GM12892 (cell line): Measurements from ENCODE around the gene CNGB1.

Experiments
- POLR2A ChIP-seq: IDR thresholded peaks from 2 replicates; pipeline ENCODE4 v1.6.1; 2011; ENCODE audit warnings: low read depth, low read length, control low read depth
- POLR2AphosphoS5 ChIP-seq: IDR thresholded peaks from 2 replicates; pipeline ENCODE4 v1.6.1; 2011; ENCODE audit warnings: low read depth, low read length, control low read depth
- TAF1 ChIP-seq: IDR thresholded peaks from 2 replicates; pipeline ENCODE4 v1.6.1; 2011; ENCODE audit warnings: low read depth, mild to moderate bottlenecking, control low read depth, low read length, borderline replicate concordance

DNA sequence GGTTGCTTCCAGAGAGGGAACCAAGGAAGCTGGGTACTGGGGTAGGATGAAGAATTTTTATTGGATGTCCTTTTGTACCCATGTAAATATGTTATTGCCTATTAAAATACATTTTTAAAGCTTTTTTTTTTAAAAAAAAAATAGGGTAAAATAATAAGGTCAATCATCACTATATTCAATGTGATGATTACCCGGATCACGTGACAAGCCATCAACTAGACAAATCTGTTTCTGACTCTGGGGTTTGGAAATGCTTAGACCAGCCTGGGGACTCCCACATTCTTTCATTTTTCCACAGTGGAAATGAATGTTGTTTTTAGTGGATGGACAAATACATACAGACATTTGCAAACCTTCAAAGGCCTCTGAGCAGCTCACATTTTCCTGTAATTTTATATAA is 88.7 kb downstream of the CNGB1 start:
- no peak for TF ChIP-seq TAF1
- TF ChIP-seq POLR2AphosphoS5 = no peak
- TF ChIP-seq POLR2A = no peak
